Ramos (cell line): Measurements from ENCODE around the gene UGT1A4.

ENCODE experiments used
- in situ Hi-C: fragments of 300-500 bp; cut with MboI; formaldehyde crosslinking; loops from one replicate; pipeline ENCODE4 v1.14.3; 2022; ENCODE audit warnings: low sequenced_read_pairs; ENCODE audit not compliant: unreplicated experiment

Gene UGT1A4

DNA sequence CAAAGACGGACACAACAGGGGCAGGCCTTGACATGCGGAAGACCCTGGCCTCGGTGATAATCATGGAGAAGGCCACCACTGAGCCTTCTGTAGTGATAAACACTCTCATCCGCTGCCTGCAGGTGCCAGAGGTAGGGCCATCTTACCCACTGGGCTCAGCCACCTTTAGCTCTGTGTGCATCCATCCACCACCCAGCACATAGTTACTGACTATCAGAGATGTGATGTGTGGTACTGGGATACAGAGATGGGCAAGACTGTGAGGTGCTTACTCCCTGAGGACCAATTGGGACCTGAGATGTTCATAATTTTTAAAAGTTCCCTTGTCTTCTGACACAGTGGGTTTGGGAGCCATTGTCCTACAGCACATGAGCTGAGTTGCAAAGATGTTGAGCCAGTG, 61.2 kb downstream of the UGT1A4 start:
- in situ Hi-C loops: no loop called here

DNA sequence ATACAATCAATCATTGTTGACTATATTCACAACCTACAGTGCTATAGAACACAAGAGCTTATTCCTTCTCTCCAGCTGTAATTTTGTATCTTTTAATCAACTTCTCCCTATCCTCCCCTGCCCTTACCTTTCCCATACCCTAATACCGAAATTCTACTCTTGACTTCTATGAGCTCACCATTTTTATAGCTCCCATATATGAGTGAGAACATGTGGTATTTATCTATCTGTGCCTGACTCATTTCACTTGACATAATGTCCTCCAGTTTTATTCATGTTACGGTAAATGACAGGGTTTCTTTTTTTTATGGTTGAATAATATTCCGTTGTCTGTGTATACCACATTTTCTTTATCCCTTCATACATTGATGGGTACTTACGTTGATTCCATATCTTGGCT, 62.2 kb downstream of the UGT1A4 start:
- in situ Hi-C loops: no loop called here

DNA sequence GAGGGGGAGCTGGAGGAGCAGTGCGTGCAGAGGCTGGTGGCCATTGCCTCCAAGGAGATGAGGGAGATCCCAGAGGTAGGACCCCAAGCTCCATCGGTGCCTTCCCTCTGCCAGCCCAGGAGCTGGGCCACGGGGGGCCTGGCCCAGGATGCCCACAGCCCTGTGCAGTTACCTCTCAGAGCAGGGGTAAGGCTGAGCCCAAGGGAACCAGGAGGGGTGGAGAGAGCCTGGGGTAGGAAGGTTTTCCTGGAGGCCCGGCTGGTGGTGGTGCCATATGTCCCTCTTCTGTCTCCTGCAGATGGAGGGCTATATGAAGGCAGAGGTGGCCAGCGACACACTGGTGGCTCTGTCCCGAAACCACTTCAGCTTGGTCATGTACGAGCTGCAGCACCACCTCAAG, 71.0 kb downstream of the UGT1A4 start:
- in situ Hi-C loops: no loop called here

DNA sequence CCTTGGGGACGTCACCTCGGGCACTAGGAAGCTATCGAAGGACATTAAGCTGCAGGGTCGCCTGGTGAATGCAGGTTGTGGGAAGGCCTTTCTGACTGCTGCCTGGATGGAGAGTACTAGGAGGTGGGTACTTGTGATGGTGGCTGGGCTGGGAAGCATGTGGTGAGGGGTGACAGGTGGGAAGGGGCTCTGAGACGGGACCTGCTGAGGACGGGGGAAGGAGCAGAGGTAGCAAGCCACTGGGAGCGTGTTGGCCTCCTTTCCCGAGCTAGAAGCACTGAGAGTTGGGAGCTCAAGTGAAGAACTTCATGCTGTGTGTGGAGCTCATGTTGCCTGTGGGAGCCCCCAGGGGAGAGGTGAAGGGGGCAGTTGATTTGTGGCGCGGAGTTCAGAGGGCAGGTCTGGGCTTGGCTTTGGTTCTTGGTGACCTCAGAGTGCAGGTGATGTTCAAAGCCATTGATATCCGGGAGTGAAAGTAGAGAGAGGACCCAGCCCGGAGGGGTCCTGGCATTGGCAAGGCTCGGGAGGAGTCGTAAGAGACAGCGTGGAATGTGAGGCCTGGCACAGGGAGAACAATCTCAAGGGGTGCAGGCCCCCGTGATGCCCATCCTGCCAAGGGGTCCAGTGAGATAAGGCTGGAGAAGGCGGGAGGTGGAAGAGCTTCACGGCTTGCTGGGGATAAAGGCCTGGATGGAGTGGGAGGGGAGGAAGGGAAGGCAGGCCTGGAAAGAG, 72.8 kb downstream of the UGT1A4 start:
- in situ Hi-C loops: no loop called here

DNA sequence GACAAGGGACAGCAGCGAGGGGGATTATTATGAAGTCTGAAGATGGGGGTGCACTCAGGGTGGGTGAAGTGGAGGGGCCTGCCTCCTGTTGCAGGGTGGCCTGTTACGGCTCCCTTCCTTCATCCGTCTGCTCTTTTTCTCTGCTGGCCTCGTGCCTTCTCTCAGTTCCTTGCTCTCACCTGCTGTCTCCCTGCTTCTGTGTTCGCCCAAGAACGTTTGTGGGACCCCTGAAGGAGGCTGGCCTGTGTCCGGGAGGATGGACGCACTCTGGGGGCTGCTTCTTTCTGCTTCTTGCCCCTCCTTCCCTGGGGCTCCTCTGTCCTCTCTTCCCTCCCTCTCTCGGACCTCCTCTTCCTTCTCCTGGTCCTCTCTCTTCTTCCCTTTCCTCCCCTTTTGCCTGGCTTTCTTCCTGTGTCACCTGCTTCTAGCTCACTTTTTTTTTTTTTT, 73.4 kb downstream of the UGT1A4 start:
- in situ Hi-C loops: no loop called here

DNA sequence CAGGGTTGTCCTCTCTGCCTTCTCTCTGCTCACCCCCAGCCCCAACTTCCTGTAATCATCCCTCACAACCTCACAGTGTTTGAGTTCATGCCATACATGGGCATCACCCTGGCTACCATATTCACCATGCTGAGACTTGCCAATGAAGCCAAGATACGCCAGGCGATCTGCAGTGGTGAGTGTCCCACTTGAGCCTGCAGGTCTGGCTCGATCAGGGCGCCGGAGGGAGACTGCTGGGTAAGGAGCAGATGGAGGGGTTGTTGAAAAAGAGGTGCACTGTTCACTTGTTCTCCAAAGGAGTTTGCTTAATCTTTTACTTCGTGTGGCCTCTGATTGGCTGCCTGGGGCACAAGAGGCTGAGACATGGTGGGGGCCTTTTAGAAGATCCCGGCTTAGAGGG, 74.2 kb downstream of the UGT1A4 start:
- in situ Hi-C loops: no loop called here

DNA sequence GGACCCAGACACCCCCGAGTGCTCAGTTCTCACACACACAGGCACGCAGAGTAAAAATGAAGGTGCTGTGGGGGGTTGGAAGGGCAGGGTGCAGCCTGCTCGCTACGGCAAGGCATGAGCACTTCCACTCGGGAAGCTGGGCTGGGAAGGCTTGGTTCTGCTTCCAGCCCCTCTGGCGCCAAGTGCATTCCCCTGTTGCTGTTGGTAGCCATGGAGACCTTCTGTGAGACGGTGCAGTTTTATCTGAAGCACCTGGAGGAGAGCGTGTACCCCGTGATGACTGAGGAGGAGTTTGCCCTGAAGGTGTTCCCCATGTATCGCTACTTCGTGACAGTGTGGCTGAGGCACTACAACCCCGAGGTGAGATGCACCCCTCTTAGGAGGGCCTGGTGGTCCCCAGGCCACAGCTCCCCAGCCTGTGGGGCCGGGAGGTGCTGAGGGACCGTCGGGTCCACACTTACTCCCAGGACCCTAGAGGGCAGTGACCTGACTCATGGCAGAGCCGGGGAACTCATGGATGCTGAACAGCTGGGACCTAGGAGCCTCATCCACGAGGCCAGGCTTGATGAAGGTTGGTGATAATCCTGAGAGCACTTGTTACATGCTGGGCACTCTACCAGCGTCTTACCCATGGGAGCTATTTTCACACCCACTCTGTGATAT, 75.1 kb downstream of the UGT1A4 start:
- in situ Hi-C loops: no loop called here

DNA sequence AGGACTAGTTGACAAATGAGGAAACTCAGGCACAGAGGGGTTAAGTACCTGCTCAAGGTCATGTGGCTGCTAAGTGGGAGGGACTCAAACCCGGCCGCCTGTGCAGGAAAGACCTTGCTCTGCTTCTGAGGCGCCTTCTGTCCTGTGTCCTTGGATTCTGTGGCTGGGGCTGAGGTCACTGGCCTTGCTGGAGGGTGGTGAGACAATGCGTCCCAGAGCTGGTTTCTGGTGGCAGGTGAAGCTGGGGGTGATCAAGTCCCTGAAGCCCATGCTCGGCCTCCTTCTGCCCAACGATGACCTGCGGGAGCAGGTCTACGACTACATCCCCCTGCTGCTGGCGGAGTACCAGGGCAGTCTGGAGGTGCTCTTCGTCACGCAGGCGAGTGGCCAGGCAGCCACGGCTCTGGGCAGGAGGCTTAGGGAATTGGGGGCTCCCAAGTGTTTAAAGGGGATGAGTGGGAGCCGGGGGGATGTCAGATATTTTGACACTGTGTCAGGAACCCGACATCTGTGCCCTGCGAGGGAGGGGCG, 75.7 kb downstream of the UGT1A4 start:
- in situ Hi-C loops: no loop called here

DNA sequence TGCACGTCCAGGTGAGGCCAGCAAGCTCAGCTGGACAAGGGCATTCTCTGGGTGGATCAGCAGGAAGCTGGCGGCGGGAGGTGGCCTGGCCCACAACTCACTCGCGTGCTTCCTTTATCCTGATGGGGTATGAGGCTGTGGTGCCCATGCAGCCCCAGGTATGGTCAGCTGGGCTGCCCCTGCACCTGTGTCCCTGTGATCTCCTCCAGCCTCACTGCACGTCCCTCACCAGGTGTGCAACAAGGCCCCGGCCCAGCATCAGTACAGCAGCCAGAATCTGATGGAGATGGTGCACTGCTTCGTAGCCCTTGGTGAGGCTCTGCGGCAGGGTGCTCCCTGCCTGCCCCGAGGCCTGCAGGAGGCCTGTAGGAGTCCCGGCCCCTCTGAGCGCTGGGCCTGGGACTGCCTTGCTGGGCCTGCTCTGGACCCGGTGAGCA, 77.2 kb downstream of the UGT1A4 start:
- in situ Hi-C loops: no loop called here

DNA sequence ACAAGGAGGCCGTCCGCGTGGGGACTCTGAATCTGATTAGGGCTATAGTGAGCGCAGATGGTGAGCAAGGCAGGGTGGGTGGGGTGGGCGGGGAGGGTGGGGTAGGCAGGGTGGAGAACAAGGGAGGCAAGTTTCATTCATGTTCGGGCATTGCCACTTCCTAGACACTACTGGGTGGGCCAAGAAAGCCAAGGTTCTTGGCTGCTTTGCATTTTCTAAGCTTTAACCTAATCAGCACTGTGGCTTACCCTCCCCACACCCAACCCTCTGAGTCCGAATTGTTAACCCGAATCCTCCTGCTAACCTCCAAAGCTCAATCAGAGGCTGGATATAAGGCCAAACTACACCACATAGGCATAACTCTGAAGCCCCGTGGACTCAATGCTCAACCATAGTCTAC, 77.7 kb downstream of the UGT1A4 start:
- in situ Hi-C loops: no loop called here

DNA sequence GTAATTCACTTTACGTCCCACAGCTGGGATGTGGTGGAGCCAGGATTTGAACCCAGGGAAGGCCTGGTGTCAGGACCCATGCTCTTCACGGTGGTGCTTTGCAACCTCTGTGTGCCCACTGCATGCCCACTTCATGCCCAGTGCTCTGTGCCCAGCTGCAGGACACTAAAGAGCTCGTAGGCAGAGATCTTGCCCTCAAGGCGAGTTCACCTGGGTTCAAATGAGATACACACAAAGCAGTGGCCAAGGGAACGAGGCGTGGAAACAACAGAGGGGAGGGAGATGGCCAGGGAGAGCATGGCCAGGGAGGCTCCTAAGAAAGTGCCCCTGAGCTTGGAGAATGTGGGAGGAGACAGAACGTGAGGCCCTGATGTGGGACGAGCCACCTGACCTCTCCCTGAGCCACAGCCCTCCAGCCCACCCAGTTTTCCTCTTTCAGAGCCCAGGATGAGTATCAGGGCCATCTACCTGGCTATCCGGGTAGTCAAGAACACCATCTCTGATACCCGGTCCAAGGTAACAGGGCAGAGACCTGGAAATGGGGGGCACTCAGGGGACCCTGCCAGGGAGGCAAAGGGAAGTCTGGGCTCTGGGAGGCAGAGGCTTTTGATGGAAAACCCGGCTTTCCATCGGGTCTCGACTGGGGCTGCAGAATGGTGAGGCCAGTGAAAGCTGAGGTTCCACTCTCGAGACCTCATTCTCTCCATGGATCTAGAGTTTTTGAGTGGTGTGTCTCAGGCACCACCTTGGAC, 80.0 kb downstream of the UGT1A4 start:
- in situ Hi-C loops: no loop called here

DNA sequence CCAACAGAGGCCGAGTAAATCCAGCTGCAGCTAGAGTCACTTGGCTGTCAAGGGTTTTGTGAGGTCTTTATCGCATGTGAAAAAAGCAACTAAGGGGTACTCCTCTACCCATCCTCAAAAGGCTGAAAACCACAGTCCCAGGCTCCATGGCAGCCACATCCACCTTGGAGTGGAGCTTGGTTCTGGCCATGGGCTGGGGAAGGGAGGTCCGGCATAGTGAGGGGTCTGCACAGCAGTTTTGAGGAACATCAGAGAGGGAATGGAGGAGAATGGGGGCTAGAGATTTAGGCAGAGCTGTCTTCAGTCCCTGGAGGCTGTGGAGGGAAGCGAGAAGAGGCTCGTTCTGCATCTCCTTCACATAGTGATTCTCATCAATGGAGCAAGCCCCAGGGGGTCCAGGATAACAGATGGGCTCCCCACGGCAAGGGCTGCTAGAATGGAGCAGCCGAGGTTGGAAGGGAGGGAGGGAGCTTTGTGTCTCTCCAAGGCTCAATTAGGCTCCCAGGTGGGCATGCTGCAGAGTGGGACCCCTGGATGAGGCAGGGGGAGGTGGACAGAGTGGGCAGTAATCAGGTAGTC, 80.6 kb downstream of the UGT1A4 start:
- in situ Hi-C loops: no loop called here

DNA sequence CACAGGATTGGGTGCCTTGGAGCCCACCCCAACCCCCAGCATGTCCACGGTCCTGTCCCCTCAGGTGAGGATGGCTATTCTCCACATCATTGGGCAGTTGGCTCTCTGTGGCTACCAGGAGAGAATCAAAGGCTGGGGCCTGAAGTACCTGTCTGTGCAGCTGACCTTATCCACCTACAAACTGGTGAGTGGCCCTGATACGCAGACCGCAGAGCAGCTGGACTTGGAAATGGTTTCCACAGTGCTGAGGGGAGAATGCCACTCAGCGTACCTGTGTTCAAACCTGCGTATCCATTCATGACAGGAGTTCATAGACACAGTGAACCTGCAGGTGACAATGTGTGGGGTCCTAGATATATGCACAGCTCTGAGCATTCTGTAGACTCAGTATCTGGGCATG, 81.2 kb downstream of the UGT1A4 start:
- in situ Hi-C loops: no loop called here

DNA sequence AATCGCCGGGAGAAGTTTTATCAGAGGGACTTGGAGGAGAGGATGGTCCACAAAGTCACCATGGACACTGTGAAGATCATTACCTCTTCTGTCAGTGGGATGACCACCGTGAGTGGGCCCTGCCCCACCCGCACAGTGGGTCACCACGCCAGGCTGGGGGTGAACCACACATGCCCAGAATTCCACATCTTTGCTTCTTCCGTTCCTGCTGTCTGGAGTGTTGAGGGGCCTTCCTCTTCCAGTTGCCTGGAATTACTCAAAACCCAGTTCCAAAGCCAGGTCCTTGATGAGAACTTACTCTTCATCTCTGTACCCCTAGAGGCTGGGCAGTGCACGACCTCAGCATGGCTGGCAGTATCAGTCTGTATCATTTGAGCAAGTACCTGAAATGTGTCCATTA, 81.7 kb downstream of the UGT1A4 start:
- in situ Hi-C loops: no loop called here

DNA sequence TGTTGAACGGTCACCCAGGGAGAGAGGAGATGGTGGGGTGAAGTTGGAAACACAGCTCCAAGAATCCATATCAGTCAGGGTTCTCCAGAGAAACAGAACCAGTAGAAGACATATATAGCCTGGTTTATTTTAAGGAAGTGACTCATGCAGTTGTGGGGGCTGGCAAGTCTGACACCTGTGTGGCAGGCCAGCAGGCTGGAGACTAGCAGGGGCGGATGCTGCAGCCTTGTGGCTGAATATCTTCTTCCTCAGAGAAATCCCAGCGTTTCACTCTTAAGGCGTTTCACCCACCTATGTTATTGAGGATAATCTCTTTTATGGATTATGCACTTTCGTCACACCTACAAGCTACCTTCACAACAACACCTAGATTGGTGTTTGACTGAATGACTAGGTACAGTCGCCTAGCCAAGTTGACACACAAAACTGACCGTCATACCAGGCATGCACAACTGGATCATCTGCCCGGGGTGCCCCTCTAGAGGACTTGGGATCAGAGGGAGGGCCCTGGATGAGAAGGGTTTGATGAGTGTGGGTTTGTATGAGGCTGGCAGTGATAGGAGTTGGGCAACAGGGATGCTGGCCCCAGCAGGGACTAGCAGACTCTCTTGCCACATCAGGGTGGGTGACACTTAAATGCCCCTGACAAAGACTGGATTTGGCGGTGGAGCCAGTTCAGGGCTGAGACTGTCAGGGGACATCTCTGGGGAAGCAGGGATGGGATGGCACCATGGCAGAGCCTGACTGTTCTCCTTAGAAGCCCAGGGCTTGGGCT, 83.0 kb downstream of the UGT1A4 start:
- in situ Hi-C loops: no loop called here

DNA sequence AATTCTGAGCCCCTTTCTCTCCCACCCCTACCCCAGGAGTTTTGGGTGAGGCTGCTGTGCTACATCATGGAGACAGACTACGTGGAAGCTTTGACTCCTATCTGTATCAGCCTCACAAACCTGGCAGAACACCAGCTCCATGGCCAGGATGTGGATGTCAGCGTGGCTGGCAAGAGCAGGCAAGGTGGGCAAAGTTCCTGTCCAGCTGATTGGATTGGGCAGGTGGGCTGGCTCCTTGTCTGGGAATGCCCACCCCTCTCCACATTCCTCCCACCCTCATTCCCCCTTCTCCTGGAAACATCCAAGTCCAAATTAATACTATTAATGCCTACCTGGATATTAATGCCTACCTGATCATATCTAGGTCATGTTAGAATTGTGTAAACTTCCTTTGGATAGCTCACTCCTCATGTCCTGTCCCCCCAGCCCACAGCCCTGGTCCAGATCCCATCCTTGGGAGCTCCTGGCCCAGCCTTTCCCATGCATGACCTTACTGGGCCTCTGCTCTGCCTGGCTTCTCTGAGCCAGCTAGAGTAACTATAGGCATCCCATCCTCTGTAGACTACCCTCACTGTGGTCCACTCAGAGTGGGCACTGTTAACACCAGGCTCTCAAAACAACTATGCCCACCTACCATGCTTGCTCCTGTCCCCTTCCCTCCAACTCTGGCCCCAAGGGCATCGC, 83.7 kb downstream of the UGT1A4 start:
- in situ Hi-C loops: no loop called here

DNA sequence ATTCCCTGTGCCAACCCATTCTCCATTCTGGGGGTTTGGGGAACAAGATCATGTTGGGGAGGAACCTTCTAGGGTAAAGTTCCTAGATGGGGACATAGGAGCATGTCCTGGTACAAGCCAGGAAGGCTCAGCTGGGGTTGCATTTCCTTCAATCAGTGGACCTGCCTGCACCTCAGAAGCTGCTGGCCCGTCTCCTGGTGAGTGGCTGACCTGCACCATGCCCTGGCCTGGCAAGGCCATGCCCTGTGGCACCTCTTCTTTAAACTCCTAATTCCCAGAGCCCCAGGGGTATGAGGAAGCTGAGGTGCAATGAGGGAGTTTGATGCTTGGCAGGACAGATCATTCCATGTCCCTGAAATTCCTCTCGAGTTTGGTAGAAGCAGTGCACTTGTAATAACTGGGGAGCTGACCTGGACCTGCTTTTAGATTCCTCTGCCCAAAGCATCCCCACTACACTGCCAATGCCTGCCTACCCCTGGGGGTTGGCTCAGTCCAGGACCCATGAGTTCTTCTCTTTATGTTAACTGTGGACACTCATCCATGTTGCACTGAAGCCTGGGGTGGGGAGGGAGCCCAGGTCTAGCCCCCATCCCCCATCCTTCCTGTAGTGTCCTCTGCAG, 84.9 kb downstream of the UGT1A4 start:
- in situ Hi-C loops: no loop called here

DNA sequence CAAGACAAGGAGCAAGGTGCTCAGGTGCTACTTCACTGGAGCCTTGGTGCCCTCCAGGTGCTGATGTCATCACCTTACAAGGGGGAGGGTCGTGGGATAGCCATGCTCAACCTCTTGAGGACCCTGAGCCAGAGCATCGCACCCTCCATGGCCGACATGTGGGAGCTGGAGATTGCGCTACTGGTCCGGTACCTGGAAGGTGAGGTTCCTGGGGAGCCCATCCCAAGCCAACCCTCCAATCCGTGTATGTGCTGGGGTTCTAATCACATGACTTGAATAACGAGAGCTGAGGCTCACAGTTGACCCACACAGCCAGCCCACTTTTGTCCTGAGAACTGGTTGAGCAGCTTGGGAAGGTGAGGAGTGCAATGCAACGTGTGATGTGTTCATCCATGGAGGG, 85.5 kb downstream of the UGT1A4 start:
- in situ Hi-C loops: no loop called here
